NCI-H2227 (cell line): Measurements from ENCODE around the gene KAT14.
"Not testable (repeated sequence)": the region's sequence is repeated elsewhere in the genome, so short reads cannot be mapped to it uniquely, and the experiment has no call there.

Source experiments
- DNase-seq: peaks from one replicate; lab custom pipeline; 2025; ENCODE audit not compliant: unreplicated experiment; lab: John Stamatoyannopoulos, UW

Gene KAT14

DNA sequence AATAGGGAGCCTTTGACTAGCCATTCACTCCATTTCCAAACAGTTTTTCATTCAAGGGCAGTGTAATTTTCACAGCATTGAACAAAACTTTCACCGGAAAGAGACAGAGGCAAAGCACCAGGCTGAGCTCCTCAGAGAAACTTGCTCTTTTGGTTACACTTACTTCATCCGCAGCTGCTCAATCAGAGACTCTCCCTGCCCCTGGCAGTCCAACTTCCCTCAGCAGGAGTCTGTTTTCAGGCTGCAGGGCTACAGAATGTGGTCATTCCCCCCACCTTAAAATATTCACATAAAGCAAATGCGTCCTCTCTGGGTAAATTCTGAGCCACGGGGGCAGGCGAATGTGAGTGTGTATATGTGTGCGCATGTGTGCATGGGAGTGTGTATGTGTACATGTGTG lies 80.6 kb downstream of the KAT14 start:
- DNase-seq: no peak

DNA sequence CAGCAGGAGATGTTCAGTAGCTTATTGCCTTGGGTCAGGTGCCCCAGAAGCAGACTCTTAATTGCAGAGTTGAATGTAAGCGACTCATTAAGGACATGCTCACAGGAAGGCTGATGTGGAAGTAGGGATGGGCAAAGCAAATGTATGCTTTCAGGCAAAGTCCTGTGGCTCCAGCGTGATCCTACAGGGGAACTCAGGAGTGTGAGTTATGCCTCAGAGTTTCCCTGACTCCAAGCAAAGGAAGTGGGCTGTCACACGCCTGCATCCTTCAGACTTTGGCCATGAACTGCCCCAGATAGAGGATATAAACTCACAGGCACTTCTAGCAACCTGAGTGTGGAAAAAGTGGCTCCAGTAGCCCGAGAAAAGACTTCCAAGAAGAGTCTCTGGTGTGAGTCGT lies 85.7 kb downstream of the KAT14 start:
- no peak for DNase-seq

DNA sequence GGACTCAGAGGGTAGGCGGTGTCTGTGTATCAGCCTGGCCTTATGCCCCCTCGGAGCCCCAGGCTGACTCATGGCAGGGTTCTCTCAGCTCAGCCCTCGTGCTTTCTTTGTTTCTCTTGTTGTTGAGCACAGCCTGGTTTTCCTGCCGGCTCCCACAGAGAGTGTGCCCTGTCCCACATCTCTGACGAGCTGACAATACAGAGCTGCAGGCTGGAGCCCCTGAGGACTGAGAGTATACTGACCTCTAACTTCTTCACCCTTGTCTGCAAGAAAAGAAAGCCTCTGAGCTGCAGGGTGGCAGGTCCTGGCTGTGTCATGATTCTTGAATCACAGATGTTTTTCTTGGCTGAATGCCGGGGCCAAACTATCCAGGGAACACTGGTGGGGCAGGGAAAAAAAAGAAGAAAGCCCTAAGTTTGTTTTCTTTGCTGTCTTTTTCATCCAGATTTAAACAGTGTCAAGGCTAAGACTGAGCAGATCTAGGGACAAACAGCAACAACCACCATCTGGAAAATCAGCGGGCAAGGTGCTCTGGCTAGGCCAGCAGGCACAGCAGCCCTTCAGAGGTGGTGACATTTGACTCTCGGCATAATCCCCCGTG lies 87.4 kb downstream of the KAT14 start:
- no peak for DNase-seq

DNA sequence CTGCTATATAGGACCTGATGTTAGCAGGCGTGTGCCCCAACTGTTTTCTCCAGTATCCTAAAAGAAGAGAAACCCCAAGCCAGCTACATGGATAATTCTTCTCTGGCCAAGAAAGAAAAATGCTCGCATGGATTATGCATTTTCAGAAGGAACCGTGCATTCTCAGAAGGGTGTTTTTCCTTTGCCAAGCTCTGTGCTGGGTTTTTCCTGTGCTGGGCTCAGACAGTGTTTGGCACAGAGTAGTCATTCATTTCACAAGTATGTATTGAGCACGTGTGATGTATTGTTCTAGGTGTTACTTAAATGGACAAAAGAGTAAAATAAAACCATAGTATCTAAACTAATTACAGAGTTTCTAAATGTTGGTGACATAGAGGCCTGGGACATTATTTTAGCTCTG lies 88.0 kb downstream of the KAT14 start:
- DNase-seq: no peak

DNA sequence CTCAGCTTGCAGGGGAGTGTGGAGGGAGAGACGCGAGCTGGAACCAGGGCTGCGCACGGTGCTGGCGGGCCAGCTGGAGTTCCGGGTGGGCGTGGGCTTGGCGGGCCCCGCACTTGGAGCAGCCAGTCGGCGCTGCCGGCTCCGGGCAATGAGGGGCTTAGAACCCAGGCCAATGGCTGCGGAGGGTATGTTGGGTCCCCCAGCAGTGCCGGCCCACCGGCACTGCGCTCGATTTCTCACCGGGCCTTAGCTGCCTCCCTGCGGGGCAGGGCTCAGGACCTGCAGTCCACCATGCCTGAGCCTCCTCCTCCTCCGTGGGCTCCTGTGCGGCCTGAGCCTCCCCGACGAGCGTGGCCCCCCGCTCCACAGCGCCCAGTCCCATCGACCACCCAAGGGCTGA lies 89.1 kb downstream of the KAT14 start:
- DNase-seq: not testable (repeated sequence)

DNA sequence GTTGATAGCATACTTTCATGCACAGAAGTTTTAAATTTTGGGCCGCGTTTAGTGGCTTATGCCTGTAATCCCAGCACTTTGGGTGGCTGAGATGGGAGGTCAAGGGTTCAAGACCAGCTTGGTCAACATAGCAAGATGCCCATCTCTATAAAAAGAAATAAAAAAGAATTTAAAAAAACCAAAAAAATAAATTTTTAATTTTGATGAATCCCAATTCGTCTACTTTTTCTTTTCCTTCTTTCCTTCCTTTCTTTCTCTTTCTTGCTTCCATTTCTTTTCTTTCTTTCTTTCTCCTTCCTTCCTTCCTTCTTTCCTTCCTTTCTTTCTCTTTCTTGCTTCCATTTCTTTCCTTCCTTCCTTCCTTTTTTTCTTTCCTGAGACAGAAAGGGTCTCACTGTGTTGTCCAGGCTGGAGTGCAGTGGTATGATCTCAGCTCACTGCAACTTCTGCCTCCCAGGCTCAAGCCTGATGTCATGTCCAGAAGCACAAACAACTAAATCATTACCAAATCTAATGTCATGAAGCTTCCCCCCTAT lies 95.8 kb downstream of the KAT14 start:
- no peak for DNase-seq
